Bone marrow (tissue), 2 donors: ENCODE results near the gene RPS19BP1.
A peak's percentile ranks its signal among the peaks of the same experiment; 100 is the strongest.
"Not testable (repeated sequence)": the region's sequence is repeated elsewhere in the genome, so short reads cannot be mapped to it uniquely, and the experiment has no call there.

ENCODE experiments used
- DNase-seq, 2 donors: peaks; one replicate each; lab custom pipeline; 2025; lab: John Stamatoyannopoulos, UW

RPS19BP1 gene

GRCh38 chr22:39513791-39514190 lies 18.8 kb downstream of the RPS19BP1 start:
- DNase-seq: no peak

GRCh38 chr22:39512026-39512425 lies 20.5 kb downstream of the RPS19BP1 start:
- no peak for DNase-seq

GRCh38 chr22:39511226-39511625 lies 21.3 kb downstream of the RPS19BP1 start:
- DNase-seq: no peak

- DNase-seq: no peak
These were observed 21.9 kb downstream of the RPS19BP1 start for GRCh38 chr22:39510529-39511149.

- no peak for DNase-seq
These were observed 24.2 kb downstream of the RPS19BP1 start for GRCh38 chr22:39508393-39508792.

- not testable (repeated sequence) for DNase-seq
These were observed 25.5 kb downstream of the RPS19BP1 start for GRCh38 chr22:39507021-39507420.

GRCh38 chr22:39504071-39504470 lies 28.5 kb downstream of the RPS19BP1 start:
- no peak for DNase-seq

- DNase-seq: no peak
These were observed 28.9 kb downstream of the RPS19BP1 start for GRCh38 chr22:39503630-39504029.

GRCh38 chr22:39502789-39503409 lies 29.6 kb downstream of the RPS19BP1 start:
- no peak for DNase-seq

GRCh38 chr22:39502109-39502788 lies 30.3 kb downstream of the RPS19BP1 start, which contains the start of gene MIEF1:
MIEF1 (plus strand) TSS chr22:39502290; CDS start chr22:39511295, 9,005 bp downstream.
- DNase-seq: peak; percentile 67 to 90

GRCh38 chr22:39501644-39502108 lies 30.9 kb downstream of the RPS19BP1 start:
- DNase-seq: no peak

GRCh38 chr22:39500101-39500500 lies 32.4 kb downstream of the RPS19BP1 start:
- no peak for DNase-seq

- DNase-seq: no peak
These were observed 33.7 kb downstream of the RPS19BP1 start for GRCh38 chr22:39498802-39499201.

GRCh38 chr22:39498368-39498767 lies 34.2 kb downstream of the RPS19BP1 start:
- no peak for DNase-seq

GRCh38 chr22:39497429-39497828 lies 35.1 kb downstream of the RPS19BP1 start:
- no peak for DNase-seq

GRCh38 chr22:39496131-39496838 lies 36.3 kb downstream of the RPS19BP1 start:
- peak; percentile 28 to 48 for DNase-seq

GRCh38 chr22:39494471-39495120 lies 38.0 kb downstream of the RPS19BP1 start:
- no peak for DNase-seq

- DNase-seq: no peak
These were observed 38.8 kb downstream of the RPS19BP1 start for GRCh38 chr22:39493759-39494158.

- DNase-seq: no peak
These were observed 40.4 kb downstream of the RPS19BP1 start for GRCh38 chr22:39492186-39492585.

- DNase-seq: no peak
These were observed 40.9 kb downstream of the RPS19BP1 start for GRCh38 chr22:39491696-39492095.

- DNase-seq: no peak
These were observed 41.4 kb downstream of the RPS19BP1 start for GRCh38 chr22:39490966-39491680.
